ENCODE data around the gene SLC39A12.

DNA sequence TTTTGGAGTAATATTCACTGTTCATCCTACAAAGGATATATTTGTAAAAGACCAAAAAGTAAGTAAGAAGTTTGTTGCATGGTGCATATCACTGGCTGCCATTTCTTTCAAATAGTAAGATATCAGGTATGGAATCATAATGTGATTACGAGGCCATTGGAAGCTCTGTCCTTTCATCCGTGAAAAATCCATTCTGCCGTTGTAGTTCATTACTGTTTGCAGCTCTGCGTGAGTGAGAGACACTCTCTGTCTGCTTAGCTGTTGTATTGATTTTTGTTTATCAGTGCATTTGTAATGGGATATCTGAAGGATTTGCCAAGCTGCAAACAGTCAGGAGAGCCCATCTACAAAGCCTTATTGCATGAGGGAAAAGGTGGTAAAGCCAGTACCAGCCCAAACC, 44.1 kb upstream of the SLC39A12 start:
- TF ChIP-seq BCL11A (IDR thresholded peaks at IDR 0.05; ENCODE audit: low read depth in 2 of 2, low read length in 2 of 2) (no peak), EZH2 (IDR thresholded peaks at IDR 0.05; ENCODE audit: low read depth, low read length, severe bottlenecking) (no peak), ATF2 (IDR thresholded peaks at IDR 0.05; ENCODE audit: low read length) (no peak), CTCF (IDR thresholded peaks at IDR 0.05; ENCODE audit: control extremely low read depth in 1 of 3, insufficient read depth in 1 of 3, low read depth in 1 of 3, low read length in 3 of 3) (no peak), ZNF274 (IDR thresholded peaks at IDR 0.05; ENCODE audit: borderline replicate concordance, extremely low read depth, low read length) (no peak), CREB1 (IDR thresholded peaks at IDR 0.05) (no peak), SIRT6 (IDR thresholded peaks at IDR 0.05; ENCODE audit: low read length) (no peak), POLR2A (IDR thresholded peaks at IDR 0.05; ENCODE audit: control extremely low read depth in 1 of 2, low read depth in 2 of 2, low read length in 2 of 2) (no peak), FOSL1 (IDR thresholded peaks at IDR 0.05; ENCODE audit: insufficient read depth, low read depth, low read length) (no peak), POLR2AphosphoS5 (IDR thresholded peaks at IDR 0.05; ENCODE audit: low read depth, low read length) (no peak)
